GM12892 (cell line): ENCODE results near the gene NPFFR1.

ENCODE experiments used
- POLR2A ChIP-seq: IDR thresholded peaks from 2 replicates; pipeline ENCODE4 v1.6.1; 2011; ENCODE audit warnings: low read depth, low read length, control low read depth
- POLR2AphosphoS5 ChIP-seq: IDR thresholded peaks from 2 replicates; pipeline ENCODE4 v1.6.1; 2011; ENCODE audit warnings: low read depth, low read length, control low read depth
- TAF1 ChIP-seq: IDR thresholded peaks from 2 replicates; pipeline ENCODE4 v1.6.1; 2011; ENCODE audit warnings: low read depth, mild to moderate bottlenecking, control low read depth, low read length, borderline replicate concordance

GRCh38 chr10:70300908-70301597, 17.2 kb upstream of the NPFFR1 start:
- no peak for TF ChIP-seq TAF1
- no peak for TF ChIP-seq POLR2A
- no peak for TF ChIP-seq POLR2AphosphoS5
